GM10847 (cell line): ENCODE data around the gene SCAMP3.
A peak's percentile ranks its signal among the peaks of the same experiment; 100 is the strongest.

Experiments used
- POLR2A ChIP-seq: IDR thresholded peaks from 2 replicates; pipeline ENCODE4 v1.6.1; 2011; ENCODE audit not compliant: insufficient read length; ENCODE audit errors: extremely low read depth

Gene SCAMP3

DNA sequence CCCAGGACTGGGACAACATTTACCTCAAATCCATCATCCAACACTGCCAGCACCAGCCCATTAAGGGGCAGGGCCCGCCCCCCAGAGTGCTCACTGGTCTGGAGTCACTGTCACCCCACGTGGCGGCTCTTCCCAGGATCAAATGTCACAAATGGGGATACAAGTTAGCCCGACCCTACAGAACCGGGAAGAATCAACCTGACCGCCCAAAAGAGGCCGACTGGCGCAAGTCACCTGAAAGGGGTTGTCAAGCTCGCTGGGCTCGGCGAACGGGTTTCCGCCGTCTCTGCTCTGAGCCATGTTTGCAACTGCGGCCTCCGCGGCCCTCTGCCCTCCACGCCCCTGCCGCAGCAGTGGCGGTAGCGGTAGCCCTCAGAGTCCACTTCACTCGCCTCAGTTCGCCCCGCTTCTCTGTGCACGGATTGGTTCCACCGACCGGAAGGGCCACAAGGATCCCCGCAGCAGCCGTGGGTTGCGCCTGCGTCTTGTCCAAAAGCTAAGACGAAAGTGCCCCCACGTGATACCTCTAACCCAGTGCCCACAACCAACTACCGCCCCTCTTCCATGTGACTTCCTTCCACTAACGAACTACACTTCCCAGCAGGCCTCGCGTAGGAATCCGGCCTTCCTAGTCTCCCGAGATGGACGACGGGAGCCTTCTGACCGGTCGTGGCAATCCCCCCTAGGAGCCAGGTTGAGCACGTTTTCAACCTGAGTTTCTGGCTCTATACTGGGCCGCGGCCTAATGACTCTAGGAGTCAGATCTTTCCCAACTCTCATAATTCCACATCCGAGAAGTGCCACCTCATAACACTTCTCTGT lies at the start of gene SCAMP3:
SCAMP3 (minus strand) TSS at position 509 of the 822 bp plus-strand sequence; CDS start at position 300, 209 bp downstream.
- TF ChIP-seq POLR2A = peak; percentile 83

DNA sequence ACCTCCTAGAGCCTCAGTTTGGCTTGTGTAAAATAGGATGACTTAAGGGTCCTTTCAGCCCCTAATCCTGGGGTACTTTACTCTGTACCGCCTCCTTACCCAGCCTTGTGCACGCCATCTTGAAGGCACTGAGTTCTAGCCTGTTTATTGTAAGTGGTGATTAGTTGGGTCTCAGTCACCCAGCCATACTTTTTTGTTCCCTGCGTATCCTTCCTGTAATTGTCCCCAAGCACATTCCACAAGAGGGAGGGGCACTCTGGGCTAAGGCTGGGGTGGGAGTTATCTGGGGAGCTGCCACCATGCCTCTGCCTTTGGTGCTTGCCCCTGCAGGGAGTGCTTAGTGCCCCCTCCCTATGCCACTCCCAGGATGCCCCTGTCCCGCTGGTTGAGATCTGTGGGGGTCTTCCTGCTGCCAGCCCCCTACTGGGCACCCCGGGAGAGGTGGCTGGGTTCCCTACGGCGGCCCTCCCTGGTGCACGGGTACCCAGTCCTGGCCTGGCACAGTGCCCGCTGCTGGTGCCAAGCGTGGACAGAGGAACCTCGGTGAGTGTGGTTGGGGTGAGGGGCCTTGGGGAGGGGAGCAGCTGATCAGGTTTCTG lies 47.4 kb upstream of the SCAMP3 start:
- TF ChIP-seq POLR2A = no peak

DNA sequence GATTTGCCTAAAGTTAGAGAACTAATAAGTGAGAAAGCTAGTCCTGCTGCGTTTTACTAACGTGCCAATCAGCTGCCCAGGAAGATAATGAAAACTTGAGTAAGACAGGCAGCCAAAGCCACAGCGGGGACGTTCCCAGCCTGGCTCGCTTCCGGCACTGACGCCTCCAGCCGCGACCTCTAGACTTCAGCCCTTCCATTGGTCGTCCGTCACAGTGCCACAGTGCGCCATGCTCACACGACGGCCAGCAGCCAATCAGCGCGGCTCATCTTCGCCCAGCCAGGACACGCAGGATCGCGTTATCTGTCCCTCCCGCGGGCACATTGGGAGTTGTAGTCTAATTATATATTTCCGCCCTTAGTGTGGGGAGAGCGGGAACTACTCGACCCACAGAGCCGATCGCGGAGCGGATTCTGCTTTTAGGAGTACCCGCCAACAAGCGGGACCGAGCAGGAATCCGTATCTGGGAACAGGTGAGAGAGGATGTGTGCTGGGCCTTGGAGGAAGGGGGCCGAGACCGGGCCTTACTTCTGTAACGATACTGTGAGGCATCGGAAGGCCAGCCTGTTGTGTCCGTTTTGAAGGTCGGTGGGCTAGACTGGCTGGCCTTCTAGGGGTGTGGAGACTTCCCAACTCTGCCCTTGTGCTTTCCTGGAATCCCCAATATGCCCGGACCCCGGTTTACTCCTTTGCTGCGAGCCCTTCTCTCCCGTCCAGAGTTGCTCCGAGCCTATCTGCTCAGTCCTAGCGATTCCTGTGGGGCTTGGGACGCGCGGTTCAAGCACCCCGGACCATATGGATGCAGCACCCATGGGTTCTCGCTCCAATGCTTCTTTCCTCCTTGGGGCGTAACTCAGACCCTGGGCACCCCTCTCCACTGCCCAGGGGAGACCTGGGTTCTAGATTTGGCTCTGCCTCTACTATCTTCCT lies 46.6 kb upstream of the SCAMP3 start, which contains the start of gene FDPS:
FDPS (plus strand) TSS at position 374 of the 930 bp plus-strand sequence. CDS start 924 bp downstream, outside the sequence.
- peak; percentile 86 for TF ChIP-seq POLR2A

DNA sequence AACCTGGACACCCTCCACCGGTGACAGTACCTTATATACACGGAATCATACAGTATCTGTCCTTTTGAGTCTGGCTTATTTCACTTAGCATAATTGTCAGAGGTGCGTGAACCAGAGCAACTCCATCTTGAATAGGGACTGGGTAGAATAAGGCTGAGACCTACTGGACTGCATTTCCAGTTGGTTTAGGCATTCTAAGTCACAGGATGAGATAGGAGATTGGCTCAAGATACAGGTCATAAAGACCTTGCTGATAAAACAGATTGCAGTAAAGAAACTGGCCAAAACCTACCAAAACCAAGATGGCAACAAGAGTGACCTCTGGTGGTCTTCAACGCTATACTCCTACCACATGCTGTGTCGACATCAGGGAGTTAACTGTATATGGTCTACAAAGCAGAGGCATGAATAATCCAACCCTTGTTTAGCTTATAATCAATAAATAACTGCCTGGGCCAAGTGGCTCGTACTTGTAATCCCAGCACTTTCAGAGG lies 45.1 kb upstream of the SCAMP3 start:
- no peak for TF ChIP-seq POLR2A

DNA sequence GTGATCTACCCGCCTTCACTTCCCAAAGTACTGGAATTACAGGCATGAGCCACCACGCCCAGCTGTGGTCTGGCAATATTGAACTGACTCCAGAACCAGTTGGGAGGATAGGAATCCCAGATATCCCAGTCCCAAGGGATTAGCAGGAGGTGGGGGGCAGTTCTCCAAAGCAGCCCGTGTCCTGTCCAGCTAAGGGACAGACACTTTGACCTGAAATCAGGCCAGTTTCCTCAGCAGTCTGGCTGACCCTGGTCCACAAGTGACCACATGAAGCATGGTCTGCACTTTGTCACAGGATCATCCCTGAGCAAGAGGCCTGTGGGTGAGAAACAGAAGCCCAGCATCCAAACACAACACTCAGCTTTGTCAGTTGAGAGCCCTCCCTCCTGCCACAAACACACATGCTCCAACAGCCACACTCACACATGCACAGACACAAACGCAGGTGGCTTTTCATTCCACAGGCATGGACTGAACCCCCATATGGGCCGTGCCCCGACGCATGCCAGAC lies 43.8 kb upstream of the SCAMP3 start:
- TF ChIP-seq POLR2A = no peak

DNA sequence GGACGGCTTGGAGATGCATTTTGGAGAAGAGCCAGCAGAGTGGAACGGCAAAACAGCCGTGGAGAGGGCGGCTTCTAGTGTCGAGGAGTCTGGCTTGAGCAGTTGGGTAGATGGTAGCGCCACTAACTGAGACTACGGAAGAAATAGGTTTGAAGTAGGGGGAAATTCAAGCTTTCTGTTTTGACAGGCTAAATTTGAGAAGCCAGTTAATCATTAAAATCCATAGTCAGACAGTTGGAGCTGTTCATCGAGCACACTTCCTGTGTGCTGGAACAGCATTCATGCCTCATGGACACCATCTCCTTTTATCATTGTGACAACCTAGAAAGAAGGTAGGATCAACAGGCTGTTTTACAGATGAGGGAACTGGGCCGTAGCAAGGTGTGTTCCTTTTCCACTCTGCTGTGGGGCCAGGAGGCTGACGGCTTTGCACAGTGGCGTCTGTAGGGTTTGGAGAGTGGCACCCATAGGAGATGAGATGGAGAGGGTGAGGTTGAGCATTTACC lies 42.5 kb upstream of the SCAMP3 start:
- no peak for TF ChIP-seq POLR2A

DNA sequence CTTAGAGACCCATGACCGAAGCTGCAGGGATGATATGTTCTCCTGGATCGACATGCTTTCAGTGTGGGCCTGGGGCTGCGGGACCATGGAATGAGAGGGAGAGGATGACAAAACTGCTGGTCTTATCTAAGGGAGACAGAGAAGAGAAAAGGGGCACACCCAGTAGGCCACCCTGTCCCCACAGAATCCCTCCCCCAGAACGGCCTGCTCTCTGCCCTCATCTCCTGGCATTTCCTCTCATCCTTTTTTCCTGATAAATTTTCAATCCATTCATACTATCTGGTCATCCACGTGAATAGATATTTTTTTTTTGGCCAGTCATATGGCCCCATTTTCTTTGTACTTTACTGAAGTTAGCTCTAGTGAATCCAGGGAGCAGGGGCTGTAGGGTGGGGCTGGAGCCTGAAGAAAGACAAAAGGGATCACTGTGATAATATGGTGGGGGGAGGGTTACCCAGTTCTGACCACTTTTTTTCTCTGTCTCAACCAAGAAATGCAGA lies 39.2 kb upstream of the SCAMP3 start, which contains the start of gene PKLR:
PKLR (minus strand) TSS at position 97 of the 500 bp plus-strand sequence; CDS start at position 54, 43 bp downstream.
- TF ChIP-seq POLR2A = no peak

DNA sequence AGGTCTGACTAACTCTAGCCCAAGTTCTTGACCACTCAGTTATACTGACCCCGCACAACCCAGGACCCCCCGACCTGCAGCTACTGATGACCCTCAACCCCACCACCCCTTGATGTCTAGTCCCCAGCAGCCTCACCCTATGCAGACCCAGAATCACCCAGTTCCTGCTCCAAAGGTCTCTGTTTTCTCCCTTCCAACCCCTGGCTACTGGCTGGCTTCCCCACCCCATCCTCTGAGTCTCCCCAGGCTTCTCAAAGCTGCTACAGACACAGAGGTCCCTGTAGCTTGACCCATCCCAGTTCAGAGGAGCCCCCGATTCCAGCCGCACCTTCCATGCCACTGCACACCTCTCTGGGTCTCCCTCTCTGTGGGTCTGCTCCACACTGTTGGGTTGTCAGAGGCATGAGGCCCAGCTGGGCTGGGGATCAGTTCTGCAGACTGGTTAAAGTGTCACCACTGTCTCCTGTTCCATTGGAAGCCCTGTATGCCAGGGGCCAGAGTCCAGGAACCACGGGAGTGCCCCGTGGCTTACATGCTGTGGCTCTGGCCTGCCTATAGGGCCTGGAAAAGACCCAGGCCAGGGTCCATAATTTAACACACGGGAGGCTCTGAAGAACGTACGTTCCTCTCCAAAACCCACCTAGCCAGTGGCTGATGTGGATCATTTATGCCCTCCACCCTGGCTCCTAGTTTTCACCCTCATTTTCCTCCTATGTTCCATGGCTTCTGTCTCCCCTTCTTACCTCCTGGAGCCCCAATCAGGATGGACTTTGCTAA lies 38.6 kb upstream of the SCAMP3 start:
- no peak for TF ChIP-seq POLR2A

DNA sequence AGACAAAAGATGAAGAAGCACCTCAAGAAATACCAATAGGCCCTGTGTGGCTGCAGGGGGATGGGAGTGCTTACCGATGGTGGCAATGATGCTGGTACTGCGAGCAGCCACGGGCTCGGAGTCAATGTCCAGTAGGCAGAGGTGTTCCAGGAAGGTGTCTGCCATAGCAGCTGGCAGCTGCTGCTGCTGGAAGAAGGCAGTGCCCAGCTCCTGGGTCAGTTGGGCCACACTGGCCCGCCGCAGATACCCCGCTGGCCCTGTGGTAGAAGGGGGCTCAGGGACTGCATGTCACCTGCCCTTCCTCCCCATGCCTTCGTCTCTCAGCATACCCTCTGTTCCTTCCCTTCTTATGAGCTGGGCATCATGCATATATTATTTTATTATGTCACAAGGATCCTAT lies 37.9 kb upstream of the SCAMP3 start:
- no peak for TF ChIP-seq POLR2A

DNA sequence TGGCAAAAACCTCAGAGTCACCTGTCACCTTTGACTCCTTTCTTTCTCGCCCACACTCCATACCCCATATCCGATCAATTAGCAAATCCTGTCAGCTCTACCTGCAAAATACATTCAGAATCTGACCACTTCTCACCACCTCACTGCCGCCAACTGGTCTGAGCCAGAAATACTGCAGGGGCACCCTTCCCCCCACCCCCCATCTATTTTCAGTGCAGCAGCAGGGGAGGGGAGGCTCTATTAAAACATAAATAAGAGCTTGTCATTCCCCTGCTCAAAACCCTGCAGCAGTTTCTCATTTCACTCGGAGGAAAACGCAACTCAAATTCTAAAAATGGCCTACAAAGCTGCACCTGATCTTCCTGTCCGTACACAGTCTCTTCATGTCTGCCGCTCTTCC lies 35.2 kb upstream of the SCAMP3 start:
- no peak for TF ChIP-seq POLR2A

DNA sequence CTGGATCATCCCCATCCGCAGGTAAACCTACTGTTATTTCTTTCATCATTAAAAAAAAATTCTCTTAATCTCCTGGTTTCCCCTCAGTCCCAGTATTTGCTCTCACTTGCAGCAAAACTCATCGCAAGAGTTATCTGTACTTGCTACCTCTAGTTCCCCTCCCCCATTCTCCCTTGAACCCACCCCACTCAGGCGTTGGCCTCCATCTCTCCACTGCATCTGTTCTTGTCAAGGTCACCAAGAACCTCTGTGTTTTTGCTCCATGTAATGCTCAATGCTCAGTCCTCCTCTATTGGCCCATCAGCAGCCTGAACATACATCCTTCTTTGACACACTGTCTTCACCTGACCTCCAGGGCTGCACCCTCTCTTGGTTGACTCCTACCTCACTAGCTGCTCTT lies 34.5 kb upstream of the SCAMP3 start:
- no peak for TF ChIP-seq POLR2A

DNA sequence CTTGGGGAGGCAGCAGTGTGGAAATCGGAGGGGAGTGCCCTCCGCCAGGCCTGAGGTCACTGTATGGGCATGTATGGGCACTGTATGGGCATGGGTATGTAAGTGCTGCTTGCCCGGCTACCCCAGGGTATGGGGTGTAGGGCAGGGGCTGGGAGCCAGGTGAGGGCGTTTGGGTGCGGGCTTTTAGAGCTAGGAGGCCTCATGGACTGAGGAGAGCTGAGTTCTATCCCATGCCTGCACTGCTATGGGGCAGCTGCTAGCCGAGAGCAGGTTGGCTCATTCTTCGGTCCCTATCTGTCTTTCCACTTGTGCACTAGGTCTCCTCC lies 33.7 kb upstream of the SCAMP3 start:
- TF ChIP-seq POLR2A = no peak

DNA sequence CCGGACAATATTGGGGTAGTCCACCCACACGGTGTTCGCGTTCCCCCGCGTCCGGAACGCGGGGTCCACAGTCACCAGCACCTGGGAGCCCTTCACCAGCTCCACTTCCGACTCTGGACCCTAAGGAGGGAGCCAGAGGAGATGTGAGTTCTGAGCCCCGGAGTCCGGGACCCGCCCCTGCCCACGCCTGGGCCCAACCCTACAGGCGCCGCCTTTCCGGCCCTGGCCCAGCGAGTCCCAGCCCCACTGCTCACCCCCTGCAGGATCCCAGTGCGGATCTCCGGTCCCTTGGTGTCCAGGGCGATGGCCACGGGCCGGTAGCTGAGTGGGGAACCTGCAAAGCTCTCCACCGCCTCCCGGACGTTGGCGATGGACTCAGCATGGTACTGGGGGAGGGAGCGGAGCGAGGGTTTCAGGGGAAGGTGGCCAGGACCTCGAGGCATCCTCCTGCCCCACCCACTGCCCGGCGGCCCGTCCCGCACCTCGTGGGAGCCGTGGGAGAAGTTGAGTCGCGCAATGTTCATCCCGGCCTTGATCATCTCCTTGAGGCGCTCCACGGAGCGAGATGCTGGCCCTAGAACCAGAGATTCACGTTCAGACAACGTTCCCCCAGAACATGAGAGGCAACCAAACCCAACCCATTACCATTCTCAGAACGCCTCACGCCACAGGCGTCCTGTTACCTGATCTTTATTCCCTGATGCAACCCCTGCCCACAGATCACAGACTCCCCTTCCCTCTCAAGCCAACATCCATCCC lies 33.2 kb upstream of the SCAMP3 start:
- TF ChIP-seq POLR2A = no peak

DNA sequence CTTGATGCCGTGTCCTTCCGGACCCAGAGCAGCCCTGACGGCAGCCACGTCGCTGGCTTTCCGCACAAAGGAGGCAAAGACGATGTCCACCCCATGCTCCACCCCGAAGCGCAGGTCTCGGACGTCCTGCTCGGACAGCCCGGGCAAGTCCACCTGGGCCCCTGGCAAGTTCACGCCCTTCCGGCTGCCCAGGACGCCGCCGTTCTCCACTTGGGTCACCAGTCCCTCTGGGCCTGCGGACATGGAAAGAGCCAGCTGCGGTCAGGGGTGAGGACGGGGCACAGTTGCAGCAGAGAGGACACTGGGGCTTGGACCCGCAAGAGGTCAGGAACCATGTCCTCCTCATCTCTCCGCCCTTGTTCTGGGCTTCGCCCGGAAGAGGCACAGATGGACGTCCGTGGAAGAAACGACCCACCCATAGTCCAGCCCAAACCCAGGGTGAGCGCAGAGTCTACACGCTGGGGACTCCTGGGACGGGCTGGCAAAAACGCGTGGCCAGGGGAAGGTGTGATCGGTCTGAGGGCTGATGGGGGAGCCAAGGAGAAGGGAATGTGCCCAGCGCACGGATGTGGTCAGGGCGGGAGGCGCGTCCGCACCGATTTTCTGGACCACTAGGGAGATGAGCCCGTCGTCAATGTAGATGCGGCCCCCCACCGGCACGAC lies 32.5 kb upstream of the SCAMP3 start:
- TF ChIP-seq POLR2A = no peak
